ENCODE measurements around the gene LAYN.

GRCh38 chr11:111520560-111520959, 20.0 kb upstream of the LAYN start:
- TF ChIP-seq POLR2AphosphoS5 (IDR thresholded peaks at IDR 0.05): no peak
- TF ChIP-seq, protein P1, sequence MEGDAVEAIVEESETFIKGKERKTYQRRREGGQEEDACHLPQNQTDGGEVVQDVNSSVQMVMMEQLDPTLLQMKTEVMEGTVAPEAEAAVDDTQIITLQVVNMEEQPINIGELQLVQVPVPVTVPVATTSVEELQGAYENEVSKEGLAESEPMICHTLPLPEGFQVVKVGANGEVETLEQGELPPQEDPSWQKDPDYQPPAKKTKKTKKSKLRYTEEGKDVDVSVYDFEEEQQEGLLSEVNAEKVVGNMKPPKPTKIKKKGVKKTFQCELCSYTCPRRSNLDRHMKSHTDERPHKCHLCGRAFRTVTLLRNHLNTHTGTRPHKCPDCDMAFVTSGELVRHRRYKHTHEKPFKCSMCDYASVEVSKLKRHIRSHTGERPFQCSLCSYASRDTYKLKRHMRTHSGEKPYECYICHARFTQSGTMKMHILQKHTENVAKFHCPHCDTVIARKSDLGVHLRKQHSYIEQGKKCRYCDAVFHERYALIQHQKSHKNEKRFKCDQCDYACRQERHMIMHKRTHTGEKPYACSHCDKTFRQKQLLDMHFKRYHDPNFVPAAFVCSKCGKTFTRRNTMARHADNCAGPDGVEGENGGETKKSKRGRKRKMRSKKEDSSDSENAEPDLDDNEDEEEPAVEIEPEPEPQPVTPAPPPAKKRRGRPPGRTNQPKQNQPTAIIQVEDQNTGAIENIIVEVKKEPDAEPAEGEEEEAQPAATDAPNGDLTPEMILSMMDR (IDR thresholded peaks at IDR 0.05): no peak
